Breast epithelium (tissue), 4 donors: ENCODE results near the gene IST1. TPM values are rescaled to one million over a fixed set of nuclear protein-coding genes. Genes with fewer than 3 reads are reported as not detected.

Experiments
- DNase-seq, 2 donors: peaks; one replicate each; pipeline ENCODE4 v3.0.0-alpha.2; 2019; ENCODE audit warnings: low spot score in 2 of 2
- H3K27ac ChIP-seq, 2 donors: fragments of 200-600 bp; sonication (generic) in 1 of 2; one replicate each; pipeline ENCODE4 v1.5.1; 2016 to 2019; ENCODE audit warnings: mild to moderate bottlenecking in 1 of 2
- H3K27me3 ChIP-seq, 2 donors: fragments of 200-600 bp; sonication (generic) in 1 of 2; one replicate each; pipeline versions ENCODE4 v1.5.1 to v1.6.0; 2017 to 2019; ENCODE audit warnings: control low read depth in 1 of 2, mild to moderate bottlenecking in 1 of 2
- H3K36me3 ChIP-seq: fragments of 200-600 bp; one replicate; pipeline ENCODE4 v1.5.1; 2019
- H3K4me1 ChIP-seq, 2 donors: fragments of 200-600 bp; sonication (generic); one replicate each; pipeline ENCODE4 v1.5.1; 2016 to 2019; ENCODE audit warnings: control low read depth in 1 of 2
- H3K4me3 ChIP-seq, 3 donors: fragments of 200-600 bp; sonication (generic); 1 replicate in 2 of 3; 2 replicates in 1 of 3; pipeline ENCODE4 v1.5.1; 2016 to 2019; ENCODE audit warnings: mild to moderate bottlenecking in 3 of 3, moderate library complexity in 2 of 3
- H3K9me3 ChIP-seq, 2 donors: fragments of 200-600 bp; sonication (generic) in 1 of 2; one replicate each; pipeline ENCODE4 v1.5.1; 2016 to 2019; ENCODE audit warnings: control low read depth in 1 of 2
- POLR2A ChIP-seq: fragments of 450-650 bp; IDR thresholded peaks from one replicate; pipeline ENCODE4 v1.6.1; 2016; ENCODE audit warnings: antibody characterized with exemption, mild to moderate bottlenecking, moderate library complexity
- POLR2AphosphoS5 ChIP-seq, 3 donors: sonication (generic); formaldehyde crosslinking; IDR thresholded peaks; one replicate each; pipeline ENCODE4 v1.6.1; 2017; ENCODE audit warnings: antibody characterized with exemption in 3 of 3
- intact Hi-C: fragments of 100-400 bp; cut with DNase I; formaldehyde crosslinking; loops from one replicate; pipeline ENCODE4 v1.15.1; 2023; ENCODE audit warnings: low total_unique reads
- total RNA-seq, 3 donors: library from RNA; depleted of rRNA; stranded (reverse); fragments of >200 nt; gene quantifications; one replicate each; pipeline ENCODE4 v1.1.0, GENCODE V29; 2016
- TF ChIP-seq, protein P1 (sequence below), 3 donors: fragments of 450-650 bp; IDR thresholded peaks; one replicate each; pipeline ENCODE4 v1.5.1; 2016 to 2017; ENCODE audit warnings: antibody characterized with exemption in 3 of 3, mild to moderate bottlenecking in 3 of 3, moderate library complexity in 3 of 3

Gene IST1
- total RNA-seq, 3 donors from 2014 or later: 217 to 303 (median 253) TPM

GRCh38 chr16:71931599-71931998, 36.3 kb downstream of the IST1 start:
- Histone ChIP-seq H3K9me3 (no peaks in the 10 kb centered on the region), H3K27me3 (no peaks in the 10 kb centered on the region), H3K4me3 (no peak overlapping the region), H3K27ac (no peak overlapping the region), H3K36me3 (no peaks in the 10 kb centered on the region), H3K4me1 (peaks cover 8 to 29% of the 10 kb centered on the region in 2 donors)
- TF ChIP-seq POLR2AphosphoS5 (IDR thresholded peaks at IDR 0.05): no peak
- no peak for TF ChIP-seq POLR2A
- TF ChIP-seq, protein P1, sequence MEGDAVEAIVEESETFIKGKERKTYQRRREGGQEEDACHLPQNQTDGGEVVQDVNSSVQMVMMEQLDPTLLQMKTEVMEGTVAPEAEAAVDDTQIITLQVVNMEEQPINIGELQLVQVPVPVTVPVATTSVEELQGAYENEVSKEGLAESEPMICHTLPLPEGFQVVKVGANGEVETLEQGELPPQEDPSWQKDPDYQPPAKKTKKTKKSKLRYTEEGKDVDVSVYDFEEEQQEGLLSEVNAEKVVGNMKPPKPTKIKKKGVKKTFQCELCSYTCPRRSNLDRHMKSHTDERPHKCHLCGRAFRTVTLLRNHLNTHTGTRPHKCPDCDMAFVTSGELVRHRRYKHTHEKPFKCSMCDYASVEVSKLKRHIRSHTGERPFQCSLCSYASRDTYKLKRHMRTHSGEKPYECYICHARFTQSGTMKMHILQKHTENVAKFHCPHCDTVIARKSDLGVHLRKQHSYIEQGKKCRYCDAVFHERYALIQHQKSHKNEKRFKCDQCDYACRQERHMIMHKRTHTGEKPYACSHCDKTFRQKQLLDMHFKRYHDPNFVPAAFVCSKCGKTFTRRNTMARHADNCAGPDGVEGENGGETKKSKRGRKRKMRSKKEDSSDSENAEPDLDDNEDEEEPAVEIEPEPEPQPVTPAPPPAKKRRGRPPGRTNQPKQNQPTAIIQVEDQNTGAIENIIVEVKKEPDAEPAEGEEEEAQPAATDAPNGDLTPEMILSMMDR (IDR thresholded peaks at IDR 0.05): no peak
- DNase-seq: no peak
- intact Hi-C loops: no loop called here

GRCh38 chr16:71933017-71933416, 37.7 kb downstream of the IST1 start:
- no peaks in the 10 kb centered on the region for H3K36me3 ChIP-seq
- no peak for TF ChIP-seq POLR2A
- TF ChIP-seq POLR2AphosphoS5 (IDR thresholded peaks at IDR 0.05): no peak
- TF ChIP-seq, protein P1 (IDR thresholded peaks at IDR 0.05): no peak

GRCh38 chr16:71933913-71934695, 38.8 kb downstream of the IST1 start:
- peaks cover under 1 to 13% of the 10 kb centered on the region in 2 donors for H3K4me1 ChIP-seq
- peak in 1 of 2 donors; percentile 30 for DNase-seq
- TF ChIP-seq, protein P1 (IDR thresholded peaks at IDR 0.05): no peak
- intact Hi-C loops: no loop called here
- peak overlapping the region; percentile 52 to 59 for H3K27ac ChIP-seq
- H3K36me3 ChIP-seq: no peaks in the 10 kb centered on the region
- H3K9me3 ChIP-seq: no peaks in the 10 kb centered on the region
- H3K27me3 ChIP-seq: no peaks in the 10 kb centered on the region
- H3K4me3 ChIP-seq: no peak overlapping the region

More at GRCh38 chr16:71933017-71933416, 37.7 kb downstream of the IST1 start:
- Histone ChIP-seq H3K4me3 (no peak overlapping the region), H3K27ac (peak overlapping the region in 1 of 2 donors; percentile 52), H3K4me1 (peaks cover 4 to 23% of the 10 kb centered on the region in 2 donors), H3K27me3 (no peaks in the 10 kb centered on the region), H3K9me3 (no peaks in the 10 kb centered on the region)
- no peak for DNase-seq
- intact Hi-C loops: no loop called here

DNA sequence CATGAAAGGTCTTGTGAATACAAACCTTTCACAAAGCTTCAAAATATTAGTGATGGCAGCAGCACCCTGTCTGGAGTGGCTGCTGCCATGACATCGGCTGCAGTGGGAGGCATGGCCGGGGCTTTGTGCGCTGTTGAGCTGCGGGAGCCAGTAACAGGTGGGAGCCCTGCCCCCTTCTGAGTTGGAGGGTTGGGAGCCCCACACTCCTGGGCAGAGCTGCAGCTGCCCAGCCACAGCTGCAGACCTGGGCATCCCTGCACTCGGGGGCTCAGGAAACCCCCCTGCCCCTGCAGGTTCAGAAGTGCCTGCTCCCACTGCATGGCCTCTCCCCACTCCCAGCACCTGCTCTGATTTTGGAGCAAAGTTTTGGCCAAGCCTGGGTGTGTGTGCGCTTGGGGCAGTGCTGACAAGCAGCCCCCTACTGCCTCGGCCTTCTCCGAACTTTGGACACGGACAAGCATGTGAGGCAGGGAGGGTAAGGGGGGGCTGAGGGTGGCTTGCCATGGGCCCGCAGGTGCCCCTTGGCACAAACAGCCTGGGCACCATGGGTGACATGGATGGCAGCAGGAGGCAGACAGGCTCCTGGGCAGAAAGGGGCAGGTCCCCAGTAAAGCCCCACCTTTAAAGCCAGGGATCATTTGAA, 42.7 kb downstream of the IST1 start:
- Histone ChIP-seq H3K27ac (no peak overlapping the region), H3K27me3 (no peaks in the 10 kb centered on the region), H3K4me3 (no peak overlapping the region), H3K4me1 (peaks cover 0 to 8% of the 10 kb centered on the region in 2 donors), H3K9me3 (no peaks in the 10 kb centered on the region), H3K36me3 (no peaks in the 10 kb centered on the region)
- TF ChIP-seq POLR2AphosphoS5 (IDR thresholded peaks at IDR 0.05): no peak
- TF ChIP-seq, protein P1 (IDR thresholded peaks at IDR 0.05): no peak
- TF ChIP-seq POLR2A: no peak
- intact Hi-C loops: loop anchor here (5.0 kb wide), 1 partner anchor 1449 kb away; no protein-coding TSS in a partner anchor
- no peak for DNase-seq

DNA sequence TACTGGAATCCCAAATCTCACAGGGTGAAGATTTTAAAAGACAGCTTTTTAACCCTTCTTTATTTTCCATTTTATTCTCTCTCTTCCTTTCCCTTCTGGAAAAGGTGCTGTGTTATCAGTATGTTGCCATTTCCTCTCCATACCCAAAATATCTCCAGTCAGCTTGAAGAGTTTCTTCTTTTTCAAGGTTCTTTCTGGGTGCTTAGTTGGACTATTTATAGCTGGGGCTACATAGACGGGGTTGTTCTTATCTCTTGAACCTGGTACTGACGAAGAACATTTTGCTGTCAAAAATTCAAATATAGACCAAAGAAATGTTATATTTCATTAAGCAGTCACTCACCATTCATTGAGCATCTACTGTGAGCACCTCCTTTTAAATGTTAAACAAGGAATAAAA, 48.6 kb downstream of the IST1 start:
- intact Hi-C loops: no loop called here
- H3K4me1 ChIP-seq: no peaks in the 10 kb centered on the region
- no peaks in the 10 kb centered on the region for H3K9me3 ChIP-seq
- DNase-seq: no peak
- no peaks in the 10 kb centered on the region for H3K27me3 ChIP-seq
- H3K36me3 ChIP-seq: no peaks in the 10 kb centered on the region
- TF ChIP-seq POLR2A (no peak), POLR2AphosphoS5 (IDR thresholded peaks at IDR 0.05) (no peak)
- TF ChIP-seq, protein P1 (IDR thresholded peaks at IDR 0.05): no peak
- no peak overlapping the region for H3K4me3 ChIP-seq
- no peak overlapping the region for H3K27ac ChIP-seq
